T-cell (primary cell): ENCODE measurements around the gene SOX4. TPM values are rescaled to one million over a fixed set of nuclear protein-coding genes. Genes with fewer than 3 reads are reported as not detected.
"Not testable (repeated sequence)": the region's sequence is repeated elsewhere in the genome, so short reads cannot be mapped to it uniquely, and the experiment has no call there.

Source experiments
- ATAC-seq, 4 experiments: fragments of 200-7000 bp in 3 of 4; fragments of 150-1000 bp in 1 of 4; cut with Tn5 transposase; replicated peaks in 1 of 4; 1 replicate in 3 of 4; 2 replicates in 1 of 4; pipeline ENCODE4 v1.10.0; 2021; ENCODE audit warnings: moderate library complexity in 3 of 4, mild to moderate bottlenecking in 2 of 4, moderate number of reproducible peaks in 1 of 4
- CTCF ChIA-PET, 2 donors: fragments of 300-600 bp; sonication (Branson Sonifier 250); formaldehyde crosslinking; loops; one replicate each; lab custom pipeline; 2022; ENCODE audit warnings: antibody characterized with exemption in 2 of 2; lab: Charles Lee
- POLR2A ChIA-PET, 2 donors: fragments of 300-600 bp; sonication (Branson Sonifier 250); formaldehyde crosslinking; loops; one replicate each; lab custom pipeline; 2022; ENCODE audit warnings: antibody characterized with exemption in 2 of 2; lab: Charles Lee
- DNase-seq, 35 experiments: peaks; one replicate each; pipeline versions ENCODE4 v3.0.0 to v3.0.0-alpha.2; 2013 to 2023
- H3K27ac ChIP-seq: one replicate; pipeline ENCODE4 v1.5.1; 2013; ENCODE audit warnings: low read length
- H3K27me3 ChIP-seq, 2 experiments: replicated peaks in 1 of 2; 1 replicate in 1 of 2; 2 replicates in 1 of 2; pipeline versions ENCODE4 v1.6.1 to v1.7.0; 2013; ENCODE audit warnings: low read length in 1 of 2, mixed read lengths in 1 of 2; ENCODE audit not compliant: control insufficient read depth in 2 of 2, insufficient read depth in 2 of 2; ENCODE audit errors: extremely low read depth in 1 of 2
- H3K36me3 ChIP-seq, 2 donors: 1 replicate in 1 of 2; 2 replicates in 1 of 2; pipeline versions ENCODE4 v1.6.1 to v1.7.0; 2013; ENCODE audit warnings: low read length in 1 of 2; ENCODE audit not compliant: control insufficient read depth in 2 of 2, insufficient read depth in 1 of 2; ENCODE audit errors: extremely low read depth in 1 of 2
- H3K4me1 ChIP-seq, 2 experiments: 1 replicate in 1 of 2; 2 replicates in 1 of 2; pipeline versions ENCODE4 v1.6.1 to v1.7.0; 2013; ENCODE audit warnings: low read length in 2 of 2, mixed read lengths in 1 of 2; ENCODE audit not compliant: insufficient read depth in 2 of 2, control insufficient read depth in 1 of 2; ENCODE audit errors: extremely low read depth in 1 of 2
- H3K4me3 ChIP-seq, 2 donors: 1 replicate in 1 of 2; 2 replicates in 1 of 2; pipeline versions ENCODE4 v1.5.1 to v1.7.0; 2013; ENCODE audit warnings: mild to moderate bottlenecking in 2 of 2, low read length in 1 of 2, moderate library complexity in 1 of 2; ENCODE audit not compliant: control insufficient read depth in 1 of 2; ENCODE audit errors: extremely low read depth in 1 of 2
- H3K9me3 ChIP-seq: 2 replicates; pipeline ENCODE4 v1.7.0; 2013
- H3K27ac Mint-ChIP-seq, 2 donors: one replicate each; pipeline ENCODE4 v1.8.0; 2020 to 2021; ENCODE audit warnings: mild to moderate bottlenecking in 2 of 2, mixed read lengths in 2 of 2
- H3K27me3 Mint-ChIP-seq, 2 donors: one replicate each; pipeline ENCODE4 v1.8.0; 2021 to 2022; ENCODE audit warnings: mixed read lengths in 2 of 2
- H3K36me3 Mint-ChIP-seq: one replicate; pipeline ENCODE4 v1.8.0; 2021; ENCODE audit warnings: mixed read lengths
- H3K4me1 Mint-ChIP-seq, 3 donors: one replicate each; pipeline ENCODE4 v1.8.0; 2020 to 2022; ENCODE audit warnings: mixed read lengths in 3 of 3, mild to moderate bottlenecking in 1 of 3
- H3K4me3 Mint-ChIP-seq, 3 donors: one replicate each; pipeline ENCODE4 v1.8.0; 2020 to 2022; ENCODE audit warnings: mild to moderate bottlenecking in 3 of 3, mixed read lengths in 3 of 3, moderate library complexity in 3 of 3
- H3K9me3 Mint-ChIP-seq, 3 donors: one replicate each; pipeline ENCODE4 v1.8.0; 2020 to 2022; ENCODE audit warnings: mixed read lengths in 3 of 3
- WGBS: methylation state at CpG from one replicate; pipeline ENCODE4 v1.1.5; 2013; ENCODE audit warnings: missing lambda C conversion rate; ENCODE audit not compliant: insufficient coverage; 5-methylcytosine and 5-hydroxymethylcytosine counted together
- total RNA-seq, 35 experiments: library from RNA in 6 of 35; stranded (reverse) in 6 of 35; fragments of 120-200 nt in 1 of 35; gene quantifications; one replicate each; pipeline versions ENCODE4 v1.2.1 to v1.2.4 and lab custom pipeline; 2013 to 2026

SOX4 gene
- total RNA-seq, result 10 to 100 TPM in 1 of 5 donors, 1 to 10 TPM in 4; 1.5 to 15.8 (median 2.9) TPM
- total RNA-seq (2013), result 2.5 TPM
- 1.5 to 41.3 (median 9.3) reads per million in 29 experiments for total RNA-seq (lab: John Stamatoyannopoulos, UW)

DNA sequence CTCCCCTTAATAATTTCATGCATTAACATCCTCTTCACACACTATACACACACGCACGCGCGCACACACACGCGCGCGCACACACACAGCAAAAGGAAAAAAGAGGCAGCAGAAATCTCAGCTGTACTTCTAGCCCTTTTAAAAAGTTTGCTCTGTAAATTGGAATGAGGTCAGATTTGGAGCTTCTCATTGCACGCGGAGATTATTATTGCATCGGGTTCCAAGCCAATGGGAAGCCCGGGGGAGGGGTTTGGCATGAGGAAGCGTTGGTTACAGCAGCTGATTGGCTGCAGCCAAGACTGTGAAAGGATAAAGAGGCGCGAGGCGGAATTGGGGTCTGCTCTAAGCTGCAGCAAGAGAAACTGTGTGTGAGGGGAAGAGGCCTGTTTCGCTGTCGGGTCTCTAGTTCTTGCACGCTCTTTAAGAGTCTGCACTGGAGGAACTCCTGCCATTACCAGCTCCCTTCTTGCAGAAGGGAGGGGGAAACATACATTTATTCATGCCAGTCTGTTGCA is at the start of gene SOX4:
SOX4 (plus strand) TSS at position 340 of the 515 bp plus-strand sequence. CDS start 784 bp downstream, outside the sequence.
- H3K4me3 ChIP-seq, result peak within 1 kb of the TSS; percentile 55 to 98
- ATAC-seq (peak; percentile 59 to 82 (median 66)), DNase-seq (peak in 34 of 35 experiments; percentile 14 to 82 (median 66))
- Mint-ChIP-seq H3K9me3 (no peaks in the 10 kb centered on the region), H3K27me3 (peaks cover 15 to 47% of the 10 kb centered on the region in 2 donors), H3K4me3 (peak within 1 kb of the TSS in 2 of 3 donors; percentile 83 to 87), H3K4me1 (peaks cover 25 to 30% (median 26%) of the 10 kb centered on the region in 3 donors), H3K27ac (peak within 1 kb of the TSS; percentile 52 to 77), H3K36me3 (no peaks in the 10 kb centered on the region)
- H3K36me3 ChIP-seq, result no peaks in the 10 kb centered on the region
- peaks cover 5 to 31% of the 10 kb centered on the region in 2 experiments for H3K4me1 ChIP-seq
- CTCF ChIA-PET, result interaction anchor here (0.6 to 9.8 kb wide), 6 partner anchors 58 to 1252 kb away, joined by 3 to 120 read pairs (median 5); no protein-coding TSS in a partner anchor
- H3K9me3 ChIP-seq, result no peaks in the 10 kb centered on the region
- H3K27ac ChIP-seq, result no peak within 1 kb of the TSS
- POLR2A ChIA-PET, result interaction anchor here (0.5 to 1.1 kb wide), 5 partner anchors 245 to 1274 kb away, joined by 3 to 5 read pairs (median 3); no protein-coding TSS in a partner anchor
- 2% methylated on average over 11 of the region's 19 CpGs for WGBS
- peaks cover 0 to 42% of the 10 kb centered on the region in 2 experiments for H3K27me3 ChIP-seq

DNA sequence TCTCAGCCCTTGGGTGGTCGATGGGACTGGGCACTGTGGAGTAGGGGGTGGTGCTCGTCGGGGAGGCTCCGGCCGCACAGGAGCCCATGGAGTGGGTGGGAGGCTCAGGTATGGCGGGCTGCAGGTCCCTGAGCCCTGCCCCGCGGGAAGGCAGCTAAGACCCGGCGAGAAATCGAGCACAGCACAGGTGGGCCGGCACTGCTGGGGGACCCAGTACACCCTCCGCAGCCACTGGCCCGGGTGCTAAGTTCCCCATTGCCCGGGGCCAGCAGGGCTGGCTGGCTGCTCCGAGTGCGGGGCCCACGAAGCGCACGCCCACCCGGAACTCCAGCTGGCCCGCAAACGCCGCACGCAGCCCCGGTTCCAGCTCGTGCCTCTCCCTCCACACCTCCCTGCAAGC is 41.3 kb upstream of the SOX4 start:
- H3K9me3 ChIP-seq, H3K4me1 ChIP-seq, H3K4me1 Mint-ChIP-seq, DNase-seq, ATAC-seq, H3K4me3 Mint-ChIP-seq, H3K27ac Mint-ChIP-seq, H3K27me3 ChIP-seq, H3K27ac ChIP-seq, H3K36me3 ChIP-seq, H3K27me3 Mint-ChIP-seq, H3K4me3 ChIP-seq, H3K36me3 Mint-ChIP-seq, POLR2A ChIA-PET: not testable (repeated sequence)
- 93% methylated on average over 16 of the region's 27 CpGs for WGBS
- CTCF ChIA-PET, result interaction anchor here in 1 of 2 donors (0.6 kb wide), 1 partner anchor 18 kb away, joined by 9 read pairs; no protein-coding TSS in a partner anchor
- peaks cover 6 to 16% (median 9%) of the 10 kb centered on the region in 3 donors for H3K9me3 Mint-ChIP-seq

DNA sequence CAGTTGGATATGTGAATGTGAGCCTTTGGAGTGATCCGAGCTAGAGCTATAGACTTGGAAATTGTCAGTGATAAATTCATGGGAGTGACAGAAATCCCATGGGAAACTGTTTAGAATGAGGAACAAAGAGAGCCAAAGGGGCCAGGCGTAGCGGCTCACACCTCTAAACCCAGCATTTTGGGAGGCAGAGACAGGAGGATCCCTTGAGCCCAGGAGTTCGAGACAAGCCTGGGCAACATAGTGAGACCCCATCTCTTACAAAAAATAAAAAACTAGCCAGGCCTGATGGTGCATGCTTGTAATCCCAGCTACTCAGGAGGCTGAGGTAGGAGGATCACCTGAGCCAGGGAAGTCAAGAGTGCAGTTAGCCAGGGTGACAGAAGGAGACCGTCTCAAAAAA is 39.3 kb upstream of the SOX4 start:
- ChIA-PET POLR2A (no interaction called here), CTCF (no interaction called here)
- H3K36me3 ChIP-seq, result no peaks in the 10 kb centered on the region
- 67% methylated on average over 1 of the region's 5 CpGs for WGBS
- H3K27ac ChIP-seq, result no peak overlapping the region
- DNase-seq (no peak), ATAC-seq (no peak)
- Mint-ChIP-seq H3K9me3 (peaks cover 0 to 8% (median 0%) of the 10 kb centered on the region in 3 donors), H3K36me3 (no peaks in the 10 kb centered on the region), H3K27me3 (peaks cover 3 to 5% of the 10 kb centered on the region in 2 donors), H3K4me1 (no peaks in the 10 kb centered on the region), H3K4me3 (no peak overlapping the region), H3K27ac (no peak overlapping the region)
- no peaks in the 10 kb centered on the region for H3K27me3 ChIP-seq
- no peak overlapping the region for H3K4me3 ChIP-seq
- no peaks in the 10 kb centered on the region for H3K4me1 ChIP-seq
- no peaks in the 10 kb centered on the region for H3K9me3 ChIP-seq

DNA sequence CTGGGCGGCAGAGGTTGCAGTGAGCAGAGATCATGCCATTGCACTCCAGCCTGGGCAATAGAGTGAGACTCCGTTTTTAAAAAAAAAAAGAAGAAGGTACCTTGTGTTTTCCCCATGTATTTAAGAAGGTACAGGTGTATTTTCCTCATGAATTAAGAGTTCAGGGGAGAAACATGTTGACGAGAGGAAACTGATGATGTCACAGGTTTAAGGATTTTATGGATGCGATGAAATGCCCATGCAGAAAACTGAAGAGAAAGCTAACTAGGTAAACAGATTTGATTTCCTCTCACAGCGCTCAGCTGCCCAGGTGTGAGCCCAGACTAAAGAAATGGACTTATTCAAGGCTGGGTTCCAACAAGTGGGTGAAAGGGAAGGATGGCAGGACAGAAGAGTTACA is 38.4 kb upstream of the SOX4 start:
- H3K9me3 Mint-ChIP-seq, result peaks cover 0 to under 1% (median 0%) of the 10 kb centered on the region in 3 donors
- H3K36me3 Mint-ChIP-seq, result no peaks in the 10 kb centered on the region
- ChIA-PET CTCF (no interaction called here), POLR2A (no interaction called here)
- 92% methylated on average over 5 of the region's 5 CpGs for WGBS
- no peaks in the 10 kb centered on the region for H3K36me3 ChIP-seq
- H3K27me3 ChIP-seq, result no peaks in the 10 kb centered on the region
- ATAC-seq (no peak), DNase-seq (no peak)
- no peak overlapping the region for H3K4me3 Mint-ChIP-seq
- no peaks in the 10 kb centered on the region for H3K4me1 ChIP-seq
- H3K27ac ChIP-seq, result no peak overlapping the region
- peaks cover 3 to 5% of the 10 kb centered on the region in 2 donors for H3K27me3 Mint-ChIP-seq
- H3K4me3 ChIP-seq, result no peak overlapping the region
- H3K27ac Mint-ChIP-seq, result no peak overlapping the region
- no peaks in the 10 kb centered on the region for H3K9me3 ChIP-seq
- H3K4me1 Mint-ChIP-seq, result no peaks in the 10 kb centered on the region

DNA sequence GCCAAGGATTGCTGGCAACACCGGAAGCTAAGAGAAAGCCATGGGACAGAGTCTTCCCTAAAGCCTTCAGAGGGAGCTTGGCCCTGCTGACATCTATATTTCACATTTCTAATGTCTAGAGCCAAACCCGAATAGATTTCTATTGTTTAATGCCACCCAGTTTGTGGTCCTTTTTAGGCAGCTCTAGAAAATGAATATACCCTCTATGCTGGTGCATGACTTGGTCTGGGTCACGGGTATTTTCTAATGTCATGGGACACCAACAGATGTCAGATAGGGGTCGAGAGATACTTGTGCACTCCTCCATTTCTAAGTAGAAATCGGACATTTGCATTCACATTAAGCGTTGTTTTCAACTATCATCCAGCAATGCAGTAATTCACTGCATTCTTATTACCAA is 37.0 kb upstream of the SOX4 start:
- Histone ChIP-seq H3K27ac (no peak overlapping the region), H3K4me3 (no peak overlapping the region), H3K4me1 (no peaks in the 10 kb centered on the region), H3K27me3 (no peaks in the 10 kb centered on the region), H3K36me3 (no peaks in the 10 kb centered on the region), H3K9me3 (no peaks in the 10 kb centered on the region)
- no peak overlapping the region for H3K27ac Mint-ChIP-seq
- ATAC-seq (no peak), DNase-seq (no peak)
- no peaks in the 10 kb centered on the region for H3K9me3 Mint-ChIP-seq
- WGBS, result 72% methylated on average over 2 of the region's 6 CpGs
- ChIA-PET CTCF (no interaction called here), POLR2A (no interaction called here)
- H3K36me3 Mint-ChIP-seq, result no peaks in the 10 kb centered on the region
- H3K4me1 Mint-ChIP-seq, result no peaks in the 10 kb centered on the region
- H3K27me3 Mint-ChIP-seq, result peaks cover 3 to 5% of the 10 kb centered on the region in 2 donors
- H3K4me3 Mint-ChIP-seq, result no peak overlapping the region

DNA sequence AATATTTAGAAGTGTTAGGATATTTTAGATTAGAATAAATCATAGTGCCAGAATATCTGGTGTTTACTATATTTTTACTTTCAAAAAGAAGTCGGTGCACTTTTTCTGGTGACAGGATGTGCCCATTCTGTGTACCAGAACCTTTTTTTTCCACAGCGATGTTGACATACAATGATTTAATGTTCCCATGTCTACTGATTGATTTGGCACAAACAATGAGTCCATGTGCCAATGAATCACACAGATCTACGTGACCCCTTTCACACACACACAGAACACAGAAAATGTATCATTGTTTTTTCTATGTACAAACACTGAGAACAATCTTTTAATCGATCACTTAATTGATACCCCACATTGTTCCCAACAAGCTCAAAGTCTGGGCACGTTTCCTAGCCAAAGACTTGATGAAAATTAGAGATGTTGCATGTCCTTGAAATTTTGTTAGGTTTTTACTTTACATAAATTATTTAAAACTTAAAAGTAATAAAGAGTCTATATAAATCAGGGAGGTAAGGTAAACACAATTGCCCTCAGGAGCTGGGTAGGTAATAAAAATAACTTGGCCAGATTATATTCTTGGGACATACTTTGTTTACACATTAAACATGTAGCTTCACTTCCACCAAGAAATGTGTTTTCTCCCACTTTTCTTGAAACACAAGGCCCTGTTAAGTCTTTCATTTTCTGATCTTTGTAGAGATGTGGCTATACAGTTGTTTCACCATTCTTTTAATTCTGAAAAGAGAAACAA is 36.4 kb upstream of the SOX4 start:
- H3K27ac Mint-ChIP-seq, result no peak overlapping the region
- H3K27me3 ChIP-seq, result no peaks in the 10 kb centered on the region
- H3K27me3 Mint-ChIP-seq, result peaks cover 3 to 5% of the 10 kb centered on the region in 2 donors
- ChIA-PET CTCF (no interaction called here), POLR2A (no interaction called here)
- H3K27ac ChIP-seq, result no peak overlapping the region
- H3K9me3 Mint-ChIP-seq, result no peaks in the 10 kb centered on the region
- WGBS, result 93% methylated on average over 3 of the region's 5 CpGs
- no peaks in the 10 kb centered on the region for H3K4me1 ChIP-seq
- H3K4me3 ChIP-seq, result no peak overlapping the region
- no peaks in the 10 kb centered on the region for H3K9me3 ChIP-seq
- H3K4me1 Mint-ChIP-seq, result no peaks in the 10 kb centered on the region
- H3K4me3 Mint-ChIP-seq, result no peak overlapping the region
- H3K36me3 Mint-ChIP-seq, result no peaks in the 10 kb centered on the region
- DNase-seq (no peak), ATAC-seq (no peak)
- no peaks in the 10 kb centered on the region for H3K36me3 ChIP-seq
